Smooth muscle cell (in vitro differentiated cells): ENCODE results near the gene FLOT1. TPM values are rescaled to one million over a fixed set of nuclear protein-coding genes. Genes with fewer than 3 reads are reported as not detected.

ENCODE experiments used
- DNase-seq: peaks from one replicate; lab custom pipeline; 2025; ENCODE audit not compliant: unreplicated experiment; lab: John Stamatoyannopoulos, UW
- H2AFZ ChIP-seq: fragments of 200-600 bp; sonication (generic); 2 replicates; pipeline ENCODE4 v1.6.0; 2016; ENCODE audit warnings: antibody characterized with exemption, low read depth, mild to moderate bottlenecking
- H3F3A ChIP-seq: fragments of 200-600 bp; sonication (generic); 2 replicates; pipeline ENCODE4 v1.6.0; 2017; ENCODE audit warnings: antibody characterized with exemption, low read depth
- H3K27ac ChIP-seq: fragments of 200-600 bp; sonication (generic); 2 replicates; pipeline ENCODE4 v1.5.1; 2016; ENCODE audit warnings: low read depth, mild to moderate bottlenecking
- H3K27me3 ChIP-seq: fragments of 200-600 bp; sonication (generic); 2 replicates; pipeline ENCODE4 v1.6.1; 2016; ENCODE audit warnings: low read depth, mild to moderate bottlenecking
- H3K36me3 ChIP-seq: fragments of 200-600 bp; sonication (generic); 2 replicates; pipeline ENCODE4 v1.5.1; 2016; ENCODE audit warnings: low read depth
- H3K4me1 ChIP-seq: fragments of 200-600 bp; sonication (generic); 2 replicates; pipeline ENCODE4 v1.5.1; 2016; ENCODE audit warnings: low read depth
- H3K4me2 ChIP-seq: fragments of 200-600 bp; sonication (generic); 2 replicates; pipeline ENCODE4 v1.6.0; 2016; ENCODE audit warnings: mild to moderate bottlenecking
- H3K4me3 ChIP-seq: fragments of 200-600 bp; sonication (generic); 2 replicates; pipeline ENCODE4 v1.5.1; 2016; ENCODE audit warnings: mild to moderate bottlenecking
- H3K79me2 ChIP-seq: fragments of 200-600 bp; sonication (generic); 2 replicates; pipeline ENCODE4 v1.6.0; 2016; ENCODE audit warnings: low read depth, mild to moderate bottlenecking
- H3K9ac ChIP-seq: fragments of 200-600 bp; sonication (generic); 2 replicates; pipeline ENCODE4 v1.6.0; 2016; ENCODE audit warnings: low read depth
- H3K9me3 ChIP-seq: fragments of 200-600 bp; sonication (generic); replicated peaks from 2 replicates; pipeline ENCODE4 v1.5.1; 2016; ENCODE audit warnings: low read depth
- H4K20me1 ChIP-seq: fragments of 200-600 bp; sonication (generic); 2 replicates; pipeline ENCODE4 v1.6.0; 2016; ENCODE audit warnings: low read depth
- CTCF ChIP-seq: fragments of 200-600 bp; sonication (generic); IDR thresholded peaks from 2 replicates; pipeline ENCODE4 v1.5.1; 2017; ENCODE audit warnings: borderline replicate concordance, mild to moderate bottlenecking, antibody characterized with exemption; ENCODE audit not compliant: insufficient read depth, poor library complexity, severe bottlenecking
- WGBS: methylation state at CpG from one replicate; pipeline ENCODE4 v1.1.7; 2016; ENCODE audit warnings: low lambda C conversion rate; 5-methylcytosine and 5-hydroxymethylcytosine counted together
- polyA plus RNA-seq: library from polyadenylated mRNA; unstranded; fragments of >200 nt; fragmentation: Nextera tagmentation; extraction: Ambion mirVana; gene quantifications from 2 replicates; pipeline ENCODE4 v1.2.1, GENCODE V29; 2016
- total RNA-seq: library from RNA; depleted of rRNA; stranded (reverse); fragments of >200 nt; gene quantifications from 2 replicates; pipeline ENCODE4 v1.2.3, GENCODE V29; 2014

Gene FLOT1
- total and polyA plus RNA-seq, 2 experiments from 2014 or later: 87.6 to 117 TPM

- Histone ChIP-seq H3F3A (peaks cover 21% of the 10 kb centered on the region), H3K79me2 (peaks cover 39% of the 10 kb centered on the region), H3K4me2 (peak overlapping the region; percentile 78), H3K4me3 (peak overlapping the region; percentile 83), H4K20me1 (peaks cover 11% of the 10 kb centered on the region), H3K9ac (peak overlapping the region; percentile 27), H3K27me3 (no peaks in the 10 kb centered on the region), H3K36me3 (no peaks in the 10 kb centered on the region), H3K27ac (peak overlapping the region; percentile 89), H3K4me1 (peaks cover 24% of the 10 kb centered on the region), H3K9me3 (no peaks in the 10 kb centered on the region), H2AFZ (no peak overlapping the region)
- WGBS: 58% methylated on average over 4 of the region's 4 CpGs
- no peak for TF ChIP-seq CTCF
- no peak for DNase-seq
Observed at GRCh38 chr6:30689985-30690384, 52.5 kb downstream of the FLOT1 start.

GRCh38 chr6:30689022-30689865, 53.2 kb downstream of the FLOT1 start:
- 94% methylated on average over 11 of the region's 11 CpGs for WGBS
- TF ChIP-seq CTCF: no peak
- no peak overlapping the region for H3K4me3 ChIP-seq

GRCh38 chr6:30688569-30688968, 53.9 kb downstream of the FLOT1 start:
- no peak for TF ChIP-seq CTCF
- Histone ChIP-seq H3K79me2 (peaks cover 53% of the 10 kb centered on the region), H3K4me1 (peaks cover 35% of the 10 kb centered on the region), H3K36me3 (no peaks in the 10 kb centered on the region), H3K27ac (peak overlapping the region; percentile 92), H3K4me3 (no peak overlapping the region), H3K27me3 (no peaks in the 10 kb centered on the region), H2AFZ (no peak overlapping the region), H3K9ac (no peak overlapping the region), H3F3A (peaks cover 33% of the 10 kb centered on the region), H3K4me2 (peak overlapping the region; percentile 93), H3K9me3 (no peaks in the 10 kb centered on the region), H4K20me1 (peaks cover 24% of the 10 kb centered on the region)
- 95% methylated on average over 9 of the region's 9 CpGs for WGBS
- no peak for DNase-seq

More at GRCh38 chr6:30689022-30689865, 53.2 kb downstream of the FLOT1 start:
- no peak for DNase-seq
- H3F3A ChIP-seq: peaks cover 27% of the 10 kb centered on the region
- peaks cover 17% of the 10 kb centered on the region for H4K20me1 ChIP-seq
- no peak overlapping the region for H2AFZ ChIP-seq
- no peaks in the 10 kb centered on the region for H3K27me3 ChIP-seq
- peak overlapping the region; percentile 78 for H3K4me2 ChIP-seq
- H3K79me2 ChIP-seq: peaks cover 46% of the 10 kb centered on the region
- H3K36me3 ChIP-seq: no peaks in the 10 kb centered on the region
- no peaks in the 10 kb centered on the region for H3K9me3 ChIP-seq
- peak overlapping the region; percentile 89 for H3K27ac ChIP-seq
- peaks cover 30% of the 10 kb centered on the region for H3K4me1 ChIP-seq
- H3K9ac ChIP-seq: no peak overlapping the region
